IMR-90 (cell line): ENCODE data around the gene RANBP10. TPM values are rescaled to one million over a fixed set of nuclear protein-coding genes. Genes with fewer than 3 reads are reported as not detected.

Source experiments
- ATAC-seq: fragments of 200-7000 bp; cut with Tn5 transposase; 2 replicates; pipeline ENCODE4 v1.9.1; 2020; ENCODE audit warnings: low read depth, mild to moderate bottlenecking, moderate library complexity
- BruUV-seq: library from RNA; stranded (reverse); fragments of 400-500 nt; replicated peaks from 2 replicates; lab custom pipeline; 2021; lab: Mats Ljungman, UMichigan
- CTCF ChIA-PET: fragments of 300-600 bp; formaldehyde crosslinking; extraction: SDS; loops from one replicate; lab custom pipeline; 2021; ENCODE audit warnings: antibody characterized with exemption; lab: Yijun Ruan, JAX
- POLR2A ChIA-PET: fragments of 300-600 bp; sonication (Branson Sonifier 250); formaldehyde crosslinking; loops from one replicate; lab custom pipeline; 2022; ENCODE audit warnings: antibody characterized with exemption; ENCODE audit not compliant: unreplicated experiment; lab: Charles Lee
- DNase-seq: peaks from one replicate; pipeline ENCODE4 v3.0.0; 2013
- H2AFZ ChIP-seq: replicated peaks from 2 replicates; pipeline ENCODE3; 2013; ENCODE audit warnings: low read length, mild to moderate bottlenecking; ENCODE audit not compliant: poor library complexity
- H2AK5ac ChIP-seq: 2 replicates; pipeline ENCODE4 v1.6.1; 2013; ENCODE audit warnings: low read depth, low read length, inconsistent platforms
- H2AK9ac ChIP-seq: replicated peaks from 2 replicates; pipeline ENCODE3; 2013; ENCODE audit warnings: mild to moderate bottlenecking, low read depth, low read length, moderate library complexity; ENCODE audit not compliant: poor library complexity
- H2BK120ac ChIP-seq: 2 replicates; pipeline ENCODE4 v1.6.1; 2013; ENCODE audit warnings: low read depth, low read length, inconsistent platforms
- H2BK15ac ChIP-seq: 3 replicates; pipeline ENCODE4 v1.6.1; 2013; ENCODE audit warnings: low read depth, low read length, inconsistent platforms
- H2BK20ac ChIP-seq: 2 replicates; pipeline ENCODE4 v1.6.1; 2013; ENCODE audit warnings: low read depth, mild to moderate bottlenecking, inconsistent platforms, low read length, moderate library complexity
- H2BK5ac ChIP-seq: 2 replicates; pipeline ENCODE4 v1.6.1; 2013; ENCODE audit warnings: mild to moderate bottlenecking, low read depth, low read length, inconsistent platforms; ENCODE audit not compliant: poor library complexity, severe bottlenecking
- H3K14ac ChIP-seq: replicated peaks from 2 replicates; pipeline ENCODE4 v1.6.1; 2013; ENCODE audit warnings: low read depth, low read length, inconsistent platforms
- H3K18ac ChIP-seq: 2 replicates; pipeline ENCODE4 v1.6.1; 2013; ENCODE audit warnings: low read depth, low read length, control low read depth
- H3K23ac ChIP-seq: 2 replicates; pipeline ENCODE4 v1.6.1; 2013; ENCODE audit warnings: low read depth, low read length, inconsistent platforms
- H3K27ac ChIP-seq: 2 replicates; pipeline ENCODE4 v1.5.1; 2013; ENCODE audit warnings: mild to moderate bottlenecking, control low read depth, low read length; ENCODE audit not compliant: insufficient read depth
- H3K27me3 ChIP-seq: 2 replicates; pipeline ENCODE4 v1.6.1; 2013; ENCODE audit warnings: low read length; ENCODE audit not compliant: control insufficient read depth, insufficient read depth
- H3K36me3 ChIP-seq: 2 replicates; pipeline ENCODE4 v1.6.1; 2013; ENCODE audit warnings: low read length, mixed read lengths; ENCODE audit not compliant: control insufficient read depth, insufficient read depth
- H3K4ac ChIP-seq: 2 replicates; pipeline ENCODE4 v1.6.1; 2013; ENCODE audit warnings: low read depth, low read length, inconsistent platforms
- H3K4me1 ChIP-seq: 2 replicates; pipeline ENCODE4 v1.6.1; 2013; ENCODE audit warnings: low read length, mixed read lengths; ENCODE audit not compliant: control insufficient read depth, insufficient read depth
- H3K4me2 ChIP-seq: 2 replicates; pipeline ENCODE4 v1.6.1; 2013; ENCODE audit warnings: low read depth, mild to moderate bottlenecking, control low read depth, low read length, moderate library complexity
- H3K4me3 ChIP-seq: 2 replicates; pipeline ENCODE4 v1.5.1; 2013; ENCODE audit warnings: low read depth, mild to moderate bottlenecking, control low read depth, low read length, moderate library complexity; ENCODE audit not compliant: insufficient read depth
- H3K56ac ChIP-seq: 2 replicates; pipeline ENCODE4 v1.6.1; 2013; ENCODE audit warnings: low read length, inconsistent platforms; ENCODE audit not compliant: insufficient read depth; ENCODE audit errors: extremely low read depth
- H3K79me1 ChIP-seq, 2 experiments: 2 replicates each; pipeline ENCODE4 v1.6.1; 2013; ENCODE audit warnings: low read length in 2 of 2, inconsistent platforms in 1 of 2, low read depth in 1 of 2
- H3K9ac ChIP-seq: 2 replicates; pipeline ENCODE4 v1.6.1; 2013; ENCODE audit warnings: low read depth, low read length, control low read depth
- H3K9me1 ChIP-seq: 2 replicates; pipeline ENCODE4 v1.6.1; 2013; ENCODE audit warnings: low read length, inconsistent platforms; ENCODE audit not compliant: insufficient read depth
- H3K9me3 ChIP-seq: 2 replicates; pipeline ENCODE4 v1.6.1; 2013; ENCODE audit warnings: low read length; ENCODE audit not compliant: control insufficient read depth, insufficient read depth
- H4K20me1 ChIP-seq: 2 replicates; pipeline ENCODE4 v1.6.1; 2013; ENCODE audit warnings: low read length, inconsistent platforms; ENCODE audit not compliant: insufficient read depth
- H4K5ac ChIP-seq: 2 replicates; pipeline ENCODE4 v1.6.1; 2013; ENCODE audit warnings: mild to moderate bottlenecking, low read depth, low read length, control low read depth
- H4K8ac ChIP-seq, 2 experiments: 2 replicates each; pipeline ENCODE4 v1.6.1; 2013; ENCODE audit warnings: low read depth in 2 of 2, low read length in 2 of 2, control low read depth in 1 of 2, inconsistent platforms in 1 of 2
- H4K91ac ChIP-seq: 2 replicates; pipeline ENCODE4 v1.6.1; 2013; ENCODE audit warnings: low read depth, low read length, inconsistent platforms; ENCODE audit not compliant: insufficient read depth
- BHLHE40 ChIP-seq: fragments of 150-350 bp; IDR thresholded peaks from 2 replicates; pipeline ENCODE4 v1.6.1; 2016; ENCODE audit warnings: mild to moderate bottlenecking, low read depth, low read length
- CEBPB ChIP-seq: IDR thresholded peaks from 2 replicates; pipeline ENCODE4 v1.6.1; 2012; ENCODE audit warnings: low read depth, low read length, improper control_type of control experiment
- CHD1 ChIP-seq: IDR thresholded peaks from 2 replicates; pipeline ENCODE4 v1.6.1; 2012; ENCODE audit warnings: low read depth, low read length, improper control_type of control experiment
- FOS ChIP-seq: fragments of 150-350 bp; IDR thresholded peaks from 2 replicates; pipeline ENCODE4 v1.6.1; 2016; ENCODE audit warnings: low read depth, low read length
- MAFK ChIP-seq: IDR thresholded peaks from 2 replicates; pipeline ENCODE4 v1.6.1; 2012; ENCODE audit warnings: low read depth, low read length, improper control_type of control experiment
- MAZ ChIP-seq: IDR thresholded peaks from 2 replicates; pipeline ENCODE4 v1.6.1; 2012; ENCODE audit warnings: low read depth, mild to moderate bottlenecking, low read length, improper control_type of control experiment, moderate library complexity, borderline replicate concordance
- MXI1 ChIP-seq: IDR thresholded peaks from 2 replicates; pipeline ENCODE4 v1.6.1; 2012; ENCODE audit warnings: low read depth, mild to moderate bottlenecking, low read length, moderate library complexity, borderline replicate concordance
- NFE2L2 ChIP-seq: fragments of 150-350 bp; IDR thresholded peaks from 2 replicates; pipeline ENCODE4 v1.6.1; 2016; ENCODE audit warnings: low read depth, mild to moderate bottlenecking, low read length
- POLR2A ChIP-seq: IDR thresholded peaks from 2 replicates; pipeline ENCODE4 v1.6.1; 2012; ENCODE audit warnings: mild to moderate bottlenecking, low read depth, low read length
- RAD21 ChIP-seq: IDR thresholded peaks from 2 replicates; pipeline ENCODE4 v1.6.1; 2012; ENCODE audit warnings: low read length, improper control_type of control experiment
- RCOR1 ChIP-seq: IDR thresholded peaks from 2 replicates; pipeline ENCODE4 v1.6.1; 2012; ENCODE audit warnings: mild to moderate bottlenecking, low read length, improper control_type of control experiment; ENCODE audit not compliant: insufficient replicate concordance
- RFX5 ChIP-seq: IDR thresholded peaks from 2 replicates; pipeline ENCODE4 v1.8.0; 2012; ENCODE audit warnings: low read depth, mild to moderate bottlenecking, low read length, moderate library complexity
- SMC3 ChIP-seq: fragments of 150-350 bp; IDR thresholded peaks from 2 replicates; pipeline ENCODE4 v1.6.1; 2016; ENCODE audit warnings: low read depth, mild to moderate bottlenecking, antibody characterized with exemption, low read length, moderate library complexity
- WGBS, 2 experiments: methylation state at CpG; one replicate each; pipeline versions ENCODE4 v1.1.5 to v1.1.7; 2013; ENCODE audit warnings: missing lambda C conversion rate in 2 of 2; ENCODE audit not compliant: insufficient read length in 1 of 2; ENCODE audit errors: extremely low coverage in 2 of 2; 5-methylcytosine and 5-hydroxymethylcytosine counted together
- dilution Hi-C: fragments of 300-500 bp; cut with HindIII; formaldehyde crosslinking; loops from one replicate; pipeline ENCODE4 v1.14.3; 2018; ENCODE audit warnings: low sequenced_read_pairs; ENCODE audit not compliant: unreplicated experiment
- in situ Hi-C: fragments of 300-500 bp; cut with MboI; formaldehyde crosslinking; loops from 3 replicates; pipeline ENCODE4 v1.14.3; 2019; ENCODE audit warnings: low sequenced_read_pairs, inconsistent platforms, mixed read lengths
- intact Hi-C: fragments of 100-400 bp; cut with micrococcal nuclease; formaldehyde crosslinking; loops from 2 replicates; pipeline ENCODE4 v1.10.0; 2022
- polyA plus RNA-seq, 3 experiments: library from polyadenylated mRNA; depleted of rRNA; stranded (reverse); fragments of >200 nt; gene quantifications; 2 replicates each; pipeline ENCODE4 v1.2.3, GENCODE V29; 2012; ENCODE audit warnings: low replicate concordance in 1 of 3
- total RNA-seq: library from RNA; depleted of rRNA; stranded (reverse); fragments of >200 nt; gene quantifications from 2 replicates; pipeline ENCODE4 v1.2.3, GENCODE V29; 2012
- TF ChIP-seq, protein P1 (sequence below): fragments of 150-350 bp; IDR thresholded peaks from 2 replicates; pipeline ENCODE4 v1.6.1; 2017; ENCODE audit warnings: mild to moderate bottlenecking, antibody characterized with exemption, low read length, low read depth
- TF ChIP-seq, protein P2 (sequence below): conservative IDR thresholded peaks from 2 replicates; pipeline ENCODE4 v1.5.1; 2012; ENCODE audit warnings: mild to moderate bottlenecking, low read depth, low read length, improper control_type of control experiment
- TF ChIP-seq, protein P3 (sequence below): fragments of 150-350 bp; IDR thresholded peaks from 2 replicates; pipeline ENCODE4 v1.6.1; 2016; ENCODE audit warnings: low read depth, mild to moderate bottlenecking, low read length, moderate library complexity, borderline replicate concordance

The RANBP10 gene
- total and polyA plus RNA-seq, 2 of the 4 experiments (the other 2 are of a cell fraction), result 2.7 to 12.1 TPM

DNA sequence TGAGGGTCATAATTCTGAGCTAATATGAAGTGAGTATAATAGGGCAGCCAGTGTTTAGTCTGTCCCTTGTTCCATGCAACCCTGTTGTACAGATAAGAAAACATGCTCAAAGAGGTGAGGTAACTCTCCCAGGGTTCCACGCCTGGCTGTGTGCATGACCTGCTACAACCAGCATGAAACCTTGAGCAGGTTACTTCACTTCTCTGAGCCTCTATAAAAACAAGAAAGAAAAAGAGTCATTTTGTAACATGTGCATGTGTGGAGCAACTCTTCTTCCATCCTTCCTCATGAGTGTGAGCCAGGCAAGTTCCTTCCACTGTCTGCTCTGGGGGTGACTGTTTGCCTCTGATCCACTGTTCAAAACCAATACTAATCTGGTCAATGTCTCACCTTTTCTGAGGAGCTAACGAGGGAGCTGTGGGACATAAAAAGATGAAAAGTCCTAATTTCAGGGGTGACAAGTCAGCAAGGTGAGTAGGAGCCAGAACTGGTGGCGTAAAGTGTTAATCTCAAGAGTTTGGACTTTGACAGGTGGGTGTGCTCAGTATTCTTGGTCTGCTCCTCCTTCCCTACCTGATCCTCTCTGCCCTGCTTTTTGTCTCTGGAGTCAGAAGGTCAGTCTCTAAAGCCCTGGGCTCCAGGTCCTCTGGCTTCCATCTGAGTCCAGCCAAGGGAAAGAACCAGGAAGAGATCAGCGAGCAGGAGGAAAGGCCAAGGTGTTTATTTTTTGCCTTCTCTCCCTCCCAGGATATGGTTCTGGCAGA is 108.8 kb downstream of the RANBP10 start:
- Histone ChIP-seq H4K20me1 (peaks cover 12% of the 10 kb centered on the region; the same call in 1 of the 2 replicates), H3K9ac (no peak overlapping the region), H3K9me3 (no peaks in the 10 kb centered on the region), H4K91ac (no peak overlapping the region), H3K56ac (no peak overlapping the region), H3K4me1 (no peaks in the 10 kb centered on the region), H3K4me3 (no peak overlapping the region), H3K79me1 (peaks cover 8 to 50% of the 10 kb centered on the region in 2 experiments), H3K27me3 (no peaks in the 10 kb centered on the region), H4K8ac (no peak overlapping the region), H2BK15ac (no peak overlapping the region), H2BK120ac (no peak overlapping the region), H3K4me2 (no peak overlapping the region), H2AK5ac (no peak overlapping the region), H3K4ac (no peak overlapping the region), H3K23ac (no peak overlapping the region), H2BK5ac (no peak overlapping the region), H3K14ac (no peak overlapping the region), H4K5ac (no peak overlapping the region), H2BK20ac (no peak overlapping the region), H2AFZ (no peak overlapping the region), H3K36me3 (no peaks in the 10 kb centered on the region), H2AK9ac (no peak overlapping the region), H3K27ac (no peak overlapping the region), H3K18ac (no peak overlapping the region), H3K9me1 (peaks cover 9% of the 10 kb centered on the region; the same call in 1 of the 2 replicates)
- TF ChIP-seq, protein P1, sequence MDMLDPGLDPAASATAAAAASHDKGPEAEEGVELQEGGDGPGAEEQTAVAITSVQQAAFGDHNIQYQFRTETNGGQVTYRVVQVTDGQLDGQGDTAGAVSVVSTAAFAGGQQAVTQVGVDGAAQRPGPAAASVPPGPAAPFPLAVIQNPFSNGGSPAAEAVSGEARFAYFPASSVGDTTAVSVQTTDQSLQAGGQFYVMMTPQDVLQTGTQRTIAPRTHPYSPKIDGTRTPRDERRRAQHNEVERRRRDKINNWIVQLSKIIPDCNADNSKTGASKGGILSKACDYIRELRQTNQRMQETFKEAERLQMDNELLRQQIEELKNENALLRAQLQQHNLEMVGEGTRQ, result no peak
- TF ChIP-seq POLR2A (no peak), MAZ (no peak), BHLHE40 (no peak), SMC3 (no peak), CHD1 (no peak), FOS (no peak), NFE2L2 (no peak), CEBPB (no peak), MAFK (no peak), RFX5 (no peak), RAD21 (no peak), MXI1 (no peak), RCOR1 (no peak)
- TF ChIP-seq, protein P2, sequence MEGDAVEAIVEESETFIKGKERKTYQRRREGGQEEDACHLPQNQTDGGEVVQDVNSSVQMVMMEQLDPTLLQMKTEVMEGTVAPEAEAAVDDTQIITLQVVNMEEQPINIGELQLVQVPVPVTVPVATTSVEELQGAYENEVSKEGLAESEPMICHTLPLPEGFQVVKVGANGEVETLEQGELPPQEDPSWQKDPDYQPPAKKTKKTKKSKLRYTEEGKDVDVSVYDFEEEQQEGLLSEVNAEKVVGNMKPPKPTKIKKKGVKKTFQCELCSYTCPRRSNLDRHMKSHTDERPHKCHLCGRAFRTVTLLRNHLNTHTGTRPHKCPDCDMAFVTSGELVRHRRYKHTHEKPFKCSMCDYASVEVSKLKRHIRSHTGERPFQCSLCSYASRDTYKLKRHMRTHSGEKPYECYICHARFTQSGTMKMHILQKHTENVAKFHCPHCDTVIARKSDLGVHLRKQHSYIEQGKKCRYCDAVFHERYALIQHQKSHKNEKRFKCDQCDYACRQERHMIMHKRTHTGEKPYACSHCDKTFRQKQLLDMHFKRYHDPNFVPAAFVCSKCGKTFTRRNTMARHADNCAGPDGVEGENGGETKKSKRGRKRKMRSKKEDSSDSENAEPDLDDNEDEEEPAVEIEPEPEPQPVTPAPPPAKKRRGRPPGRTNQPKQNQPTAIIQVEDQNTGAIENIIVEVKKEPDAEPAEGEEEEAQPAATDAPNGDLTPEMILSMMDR, result no peak
- TF ChIP-seq, protein P3, sequence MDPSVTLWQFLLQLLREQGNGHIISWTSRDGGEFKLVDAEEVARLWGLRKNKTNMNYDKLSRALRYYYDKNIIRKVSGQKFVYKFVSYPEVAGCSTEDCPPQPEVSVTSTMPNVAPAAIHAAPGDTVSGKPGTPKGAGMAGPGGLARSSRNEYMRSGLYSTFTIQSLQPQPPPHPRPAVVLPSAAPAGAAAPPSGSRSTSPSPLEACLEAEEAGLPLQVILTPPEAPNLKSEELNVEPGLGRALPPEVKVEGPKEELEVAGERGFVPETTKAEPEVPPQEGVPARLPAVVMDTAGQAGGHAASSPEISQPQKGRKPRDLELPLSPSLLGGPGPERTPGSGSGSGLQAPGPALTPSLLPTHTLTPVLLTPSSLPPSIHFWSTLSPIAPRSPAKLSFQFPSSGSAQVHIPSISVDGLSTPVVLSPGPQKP, result no peak
- no peak for ATAC-seq
- in situ Hi-C loops, result no loop called here
- no TSS peak for BruUV-seq
- ChIA-PET POLR2A (no interaction called here), CTCF (no interaction called here)
- intact Hi-C loops, result no loop called here
- dilution Hi-C loops, result no loop called here
- DNase-seq, result no peak
- WGBS, 2 experiments, result no CpG with 5 or more reads among the region's 4 CpGs
